HEK293 (cell line): ENCODE measurements around the gene GIN1.

Experiments used
- CTCF ChIA-PET: fragments of 350-600 bp; formaldehyde crosslinking; extraction: SDS; loops from one replicate; lab custom pipeline; 2021; ENCODE audit warnings: antibody characterized with exemption; lab: Yijun Ruan, JAX
- POLR2A ChIA-PET: fragments of 300-600 bp; formaldehyde crosslinking; extraction: SDS; loops from one replicate; lab custom pipeline; 2020; ENCODE audit warnings: antibody characterized with exemption, inconsistent platforms; lab: Yijun Ruan, JAX
- H3K27ac ChIP-seq: fragments of 200-500 bp; sonication (Bioruptor generic); 2 replicates; pipeline ENCODE4 v1.5.1; 2014; ENCODE audit warnings: low read depth, low read length, control low read depth, inconsistent platforms; ENCODE audit errors: extremely low read depth
- H3K36me3 ChIP-seq, 2 experiments: fragments of 200-500 bp in 1 of 2; sonication (Bioruptor generic) in 1 of 2; 1 replicate in 1 of 2; 2 replicates in 1 of 2; pipeline ENCODE4 v1.5.1; 2014 to 2017; ENCODE audit warnings: inconsistent platforms in 2 of 2, low read length in 2 of 2; ENCODE audit not compliant: control insufficient read depth in 2 of 2, insufficient read depth in 1 of 2
- H3K4me1 ChIP-seq: fragments of 200-500 bp; sonication (Bioruptor generic); 2 replicates; pipeline ENCODE4 v1.5.1; 2014; ENCODE audit warnings: mild to moderate bottlenecking, low read length, inconsistent platforms; ENCODE audit not compliant: control insufficient read depth, insufficient read depth
- H3K4me3 ChIP-seq: 2 replicates; pipeline ENCODE4 v1.5.1; 2011; ENCODE audit warnings: low read depth, mild to moderate bottlenecking, control low read depth, low read length, moderate library complexity
- H3K9me3 ChIP-seq: fragments of 200-500 bp; sonication (Bioruptor generic); 2 replicates; pipeline ENCODE4 v1.5.1; 2014; ENCODE audit warnings: low read depth, low read length, inconsistent platforms; ENCODE audit not compliant: control insufficient read depth, insufficient read depth
- MEIS1 ChIP-seq: sonication (generic); formaldehyde crosslinking; IDR thresholded peaks from 2 replicates; pipeline ENCODE4 v1.8.1; 2022; ENCODE audit warnings: missing genetic modification reagents, mild to moderate bottlenecking, borderline replicate concordance
- PATZ1 ChIP-seq: fragments of 450-650 bp; formaldehyde crosslinking; IDR thresholded peaks from 2 replicates; pipeline ENCODE4 v1.5.1; 2016; ENCODE audit warnings: missing biosample characterization, missing genetic modification characterization
- PRDM6 ChIP-seq: fragments of 450-650 bp; formaldehyde crosslinking; IDR thresholded peaks from 2 replicates; pipeline ENCODE4 v1.5.1; 2017; ENCODE audit warnings: missing biosample characterization, missing genetic modification characterization
- REST ChIP-seq: fragments of 450-650 bp; formaldehyde crosslinking; IDR thresholded peaks from 2 replicates; pipeline ENCODE4 v1.5.1; 2016; ENCODE audit warnings: missing biosample characterization, missing genetic modification characterization
- ZBTB6 ChIP-seq: fragments of 450-650 bp; formaldehyde crosslinking; IDR thresholded peaks from 2 replicates; pipeline ENCODE4 v1.5.1; 2017; ENCODE audit warnings: missing biosample characterization, missing genetic modification characterization
- ZEB2 ChIP-seq: fragments of 450-650 bp; formaldehyde crosslinking; IDR thresholded peaks from 2 replicates; pipeline ENCODE4 v1.5.1; 2016; ENCODE audit warnings: missing biosample characterization, missing genetic modification characterization
- ZFHX2 ChIP-seq: fragments of 450-650 bp; formaldehyde crosslinking; conservative IDR thresholded peaks from 2 replicates; pipeline ENCODE4 v1.5.1; 2016; ENCODE audit warnings: missing biosample characterization, missing genetic modification characterization
- ZNF155 ChIP-seq: fragments of 450-650 bp; formaldehyde crosslinking; IDR thresholded peaks from 2 replicates; pipeline ENCODE4 v1.5.1; 2016; ENCODE audit warnings: missing biosample characterization, missing genetic modification characterization
- ZNF214 ChIP-seq: fragments of 450-650 bp; formaldehyde crosslinking; IDR thresholded peaks from 2 replicates; pipeline ENCODE4 v1.5.1; 2017; ENCODE audit warnings: missing biosample characterization, mild to moderate bottlenecking, missing genetic modification characterization, borderline replicate concordance
- ZNF221 ChIP-seq: fragments of 450-650 bp; formaldehyde crosslinking; IDR thresholded peaks from 2 replicates; pipeline ENCODE4 v1.5.1; 2017; ENCODE audit warnings: missing biosample characterization, missing genetic modification characterization, borderline replicate concordance
- ZNF302 ChIP-seq: fragments of 450-650 bp; formaldehyde crosslinking; IDR thresholded peaks from 2 replicates; pipeline ENCODE4 v1.5.1; 2016; ENCODE audit warnings: missing biosample characterization, missing genetic modification characterization, low read depth
- ZNF404 ChIP-seq: fragments of 450-650 bp; formaldehyde crosslinking; IDR thresholded peaks from 2 replicates; pipeline ENCODE4 v1.5.1; 2017; ENCODE audit warnings: missing biosample characterization, missing genetic modification characterization
- ZNF510 ChIP-seq: fragments of 450-650 bp; formaldehyde crosslinking; IDR thresholded peaks from 2 replicates; pipeline ENCODE4 v1.5.1; 2018; ENCODE audit warnings: mild to moderate bottlenecking, missing genetic modification characterization, missing biosample characterization; ENCODE audit not compliant: insufficient replicate concordance
- ZNF664 ChIP-seq: fragments of 450-650 bp; formaldehyde crosslinking; IDR thresholded peaks from 2 replicates; pipeline ENCODE4 v1.5.1; 2016; ENCODE audit warnings: missing biosample characterization, missing genetic modification characterization
- ZNF692 ChIP-seq: fragments of 450-650 bp; formaldehyde crosslinking; IDR thresholded peaks from 2 replicates; pipeline ENCODE4 v1.5.1; 2016; ENCODE audit warnings: missing biosample characterization, missing genetic modification characterization
- ZNF792 ChIP-seq: fragments of 450-650 bp; formaldehyde crosslinking; IDR thresholded peaks from 2 replicates; pipeline ENCODE4 v1.5.1; 2016; ENCODE audit warnings: missing biosample characterization, missing genetic modification characterization
- ZNF830 ChIP-seq: fragments of 450-650 bp; IDR thresholded peaks from 2 replicates; pipeline ENCODE4 v1.5.0; 2018; ENCODE audit warnings: missing biosample characterization, missing genetic modification characterization, low read depth, mild to moderate bottlenecking, moderate library complexity

The GIN1 gene

GRCh38 chr5:103128202-103128601, 8.3 kb upstream of the GIN1 start (continued):
- TF ChIP-seq ZNF830 (no peak), ZBTB6 (no peak), REST (tag by site-specific recombination) (0 out of 2 replicates have a peak, but pooled peaks have one; percentile 30)

- H3K27ac ChIP-seq, result no peak overlapping the region
- CTCF ChIA-PET, result interaction anchor here (1.6 to 1.8 kb wide), 2 partner anchors 12 to 98 kb away, joined by 3 read pairs; no protein-coding TSS in a partner anchor
- H3K36me3 ChIP-seq, result peaks cover 0 to 3% of the 10 kb centered on the region in 2 experiments; a peak in 1 of 3 replicates
- H3K4me1 ChIP-seq, result no peaks in the 10 kb centered on the region
- H3K4me3 ChIP-seq, result no peak overlapping the region
- POLR2A ChIA-PET, result no interaction called here
- TF ChIP-seq ZNF510 (tag by site-specific recombination) (no peak), PRDM6 (0 out of 2 replicates have a peak, but pooled peaks have one; percentile 3), ZNF221 (tag by site-specific recombination) (no peak), ZNF664 (peak; percentile 68; the same call in 1 of the 2 replicates), ZBTB6 (no peak)
- no peaks in the 10 kb centered on the region for H3K9me3 ChIP-seq
These were observed 7.4 kb upstream of the GIN1 start for GRCh38 chr5:103127292-103127817.

- Histone ChIP-seq H3K9me3 (no peaks in the 10 kb centered on the region), H3K4me3 (no peak overlapping the region), H3K4me1 (no peaks in the 10 kb centered on the region), H3K36me3 (peaks cover 0 to under 1% of the 10 kb centered on the region in 2 experiments; a peak in 1 of 3 replicates), H3K27ac (no peak overlapping the region)
- POLR2A ChIA-PET, result no interaction called here
- CTCF ChIA-PET, result interaction anchor here (0.6 to 1.8 kb wide), 2 partner anchors 13 to 334 kb away, joined by 3 read pairs; no protein-coding TSS in a partner anchor
- TF ChIP-seq ZNF302 (no peak), ZNF155 (tag by site-specific recombination) (no peak), MEIS1 (CRISPR knock-in tag) (no peak), ZNF214 (tag by site-specific recombination) (no peak), PATZ1 (tag by site-specific recombination) (no peak), ZNF792 (tag by site-specific recombination) (no peak), ZNF692 (tag by site-specific recombination) (no peak), ZFHX2 (no peak), ZNF510 (tag by site-specific recombination) (no peak), ZNF404 (tag by site-specific recombination) (no peak), ZEB2 (no peak), PRDM6 (no peak)
These were observed 6.6 kb upstream of the GIN1 start for GRCh38 chr5:103126557-103126956.
